HepG2 (cell line): ENCODE results near the gene MMP24OS. TPM values are rescaled to one million over a fixed set of nuclear protein-coding genes. Genes with fewer than 3 reads are reported as not detected.

Experiments used
- ATAC-seq: fragments of 200-7000 bp; cut with Tn5 transposase; 3 replicates; pipeline ENCODE4 v1.9.1; 2020; ENCODE audit warnings: mild to moderate bottlenecking, moderate library complexity
- BruUV-seq: library from RNA; stranded (reverse); fragments of 400-500 nt; replicated peaks from 2 replicates; lab custom pipeline; 2021; lab: Mats Ljungman, UMichigan
- CTCF ChIA-PET: fragments of 300-600 bp; formaldehyde crosslinking; extraction: SDS; loops from one replicate; lab custom pipeline; 2021; ENCODE audit warnings: low total read pairs, inconsistent platforms, low intra/inter-chr PET ratio; lab: Yijun Ruan, JAX
- POLR2A ChIA-PET: fragments of 350-600 bp; sonication (Branson Sonifier 250); formaldehyde crosslinking; loops from one replicate; lab custom pipeline; 2020; ENCODE audit warnings: antibody characterized with exemption, inconsistent platforms; lab: Yijun Ruan, JAX
- DNase-seq: peaks from one replicate; pipeline ENCODE4 v3.0.0-alpha.2; 2015; ENCODE audit warnings: low spot score
- FAIRE-seq: peaks from 3 replicates; lab custom pipeline; 2011; peaks lifted over from hg19 to GRCh38; lab: Jason Lieb, UNC
- H2AFZ ChIP-seq: one replicate; pipeline ENCODE4 v1.6.1; 2011; ENCODE audit warnings: low read length, inconsistent platforms
- H3K27ac ChIP-seq: fragments of 300-600 bp; 3 replicates; pipeline ENCODE4 v1.8.0; 2011; ENCODE audit warnings: mixed run types, mild to moderate bottlenecking, mixed read lengths, low read length, inconsistent platforms; ENCODE audit not compliant: insufficient read depth; ENCODE audit errors: extremely low read length
- H3K27me3 ChIP-seq, 2 experiments: fragments of 200-600 bp in 1 of 2; 2 replicates in 1 of 2; 3 replicates in 1 of 2; pipeline versions ENCODE4 v1.6.0 to v1.8.0; 2011; ENCODE audit warnings: low read length in 2 of 2, mild to moderate bottlenecking in 2 of 2, moderate library complexity in 2 of 2, inconsistent platforms in 1 of 2; ENCODE audit not compliant: insufficient read depth in 2 of 2, control insufficient read depth in 1 of 2
- H3K36me3 ChIP-seq, 2 experiments: fragments of 200-600 bp in 1 of 2; replicated peaks in 1 of 2; 2 replicates in 1 of 2; 3 replicates in 1 of 2; pipeline versions ENCODE4 v1.5.1 to v1.8.0; 2011; ENCODE audit warnings: low read length in 2 of 2, inconsistent platforms in 1 of 2; ENCODE audit not compliant: insufficient read depth in 2 of 2, control insufficient read depth in 1 of 2
- H3K4me1 ChIP-seq: 2 replicates; pipeline ENCODE4 v1.5.1; 2012; ENCODE audit warnings: low read length, inconsistent platforms; ENCODE audit not compliant: insufficient read depth
- H3K4me2 ChIP-seq: 2 replicates; pipeline ENCODE4 v1.6.0; 2011; ENCODE audit warnings: low read depth, low read length, inconsistent platforms
- H3K4me3 ChIP-seq, 3 experiments: fragments of 200-600 bp in 1 of 3; sonication (generic), shearing (Covaris generic) in 1 of 3; replicated peaks in 1 of 3; 2 replicates each; pipeline ENCODE4 v1.5.1; 2011 to 2016; ENCODE audit warnings: low read length in 3 of 3, inconsistent platforms in 2 of 3, low read depth in 2 of 3, mild to moderate bottlenecking in 2 of 3, control low read depth in 1 of 3, mixed read lengths in 1 of 3; ENCODE audit not compliant: insufficient read depth in 1 of 3
- H3K79me2 ChIP-seq: one replicate; pipeline ENCODE4 v1.6.1; 2011; ENCODE audit warnings: low read length, inconsistent platforms; ENCODE audit not compliant: insufficient read depth
- H3K9ac ChIP-seq: 2 replicates; pipeline ENCODE4 v1.6.0; 2011; ENCODE audit warnings: mild to moderate bottlenecking, low read depth, low read length, inconsistent platforms; ENCODE audit not compliant: insufficient read depth
- H3K9me3 ChIP-seq: 2 replicates; pipeline ENCODE4 v1.5.1; 2012; ENCODE audit warnings: mild to moderate bottlenecking, low read length
- H4K20me1 ChIP-seq: 2 replicates; pipeline ENCODE4 v1.6.0; 2011; ENCODE audit warnings: inconsistent platforms, mild to moderate bottlenecking, low read length, moderate library complexity; ENCODE audit not compliant: insufficient read depth
- FOXP4 ChIP-seq: sonication (generic); formaldehyde crosslinking; IDR thresholded peaks from 2 replicates; pipeline ENCODE4 v1.4.0; 2020; ENCODE audit warnings: missing genetic modification reagents
- ZBTB33 ChIP-seq: sonication (generic); formaldehyde crosslinking; IDR thresholded peaks from 2 replicates; pipeline ENCODE4 v1.4.0; 2020; ENCODE audit warnings: missing genetic modification reagents
- ZNF34 ChIP-seq: sonication (generic); formaldehyde crosslinking; IDR thresholded peaks from 2 replicates; pipeline ENCODE4 v1.4.0; 2020; ENCODE audit warnings: mild to moderate bottlenecking, missing genetic modification reagents, borderline replicate concordance
- WGBS: methylation state at CpG from one replicate; pipeline ENCODE4 v1.1.6; 2017; ENCODE audit warnings: low lambda C conversion rate; 5-methylcytosine and 5-hydroxymethylcytosine counted together
- in situ Hi-C: cut with HindIII; loops from 2 replicates; pipeline ENCODE4 v1.10.0; 2017; ENCODE audit warnings: low pct_unique_long_range_greater_than_20kb; ENCODE audit not compliant: extremely low pct_ligation_motif_present
- intact Hi-C: fragments of 100-400 bp; cut with micrococcal nuclease; formaldehyde crosslinking; loops from one replicate; pipeline ENCODE4 v1.10.0; 2022; ENCODE audit not compliant: unreplicated experiment
- polyA plus RNA-seq, 8 experiments: library from polyadenylated mRNA; depleted of rRNA in 3 of 8; stranded (reverse) in 7 of 8; unstranded in 1 of 8; fragments of >200 nt; fragmentation: Illumina TruSeq in 4 of 8; extraction: Trizol in 4 of 8; gene quantifications; 2 replicates each; pipeline versions ENCODE4 v1.2.1 to v1.2.3, GENCODE V29; 2011 to 2016; ENCODE audit warnings: low read depth in 4 of 8, missing spikeins in 1 of 8, mixed read lengths in 1 of 8; ENCODE audit not compliant: insufficient read depth in 1 of 8
- total RNA-seq, 5 experiments: library from RNA; depleted of rRNA; stranded (reverse); fragments of >200 nt; fragmentation: Illumina TruSeq; extraction: Trizol; gene quantifications; 2 replicates each; pipeline ENCODE4 v1.2.3, GENCODE V29; 2016; ENCODE audit warnings: low read depth in 1 of 5

Gene MMP24OS
- total and polyA plus RNA-seq, 2 of the 13 experiments (the other 11 are each of a cell fraction or from before 2014, with no cell fraction given) = 6.0 to 8.5 TPM

DNA sequence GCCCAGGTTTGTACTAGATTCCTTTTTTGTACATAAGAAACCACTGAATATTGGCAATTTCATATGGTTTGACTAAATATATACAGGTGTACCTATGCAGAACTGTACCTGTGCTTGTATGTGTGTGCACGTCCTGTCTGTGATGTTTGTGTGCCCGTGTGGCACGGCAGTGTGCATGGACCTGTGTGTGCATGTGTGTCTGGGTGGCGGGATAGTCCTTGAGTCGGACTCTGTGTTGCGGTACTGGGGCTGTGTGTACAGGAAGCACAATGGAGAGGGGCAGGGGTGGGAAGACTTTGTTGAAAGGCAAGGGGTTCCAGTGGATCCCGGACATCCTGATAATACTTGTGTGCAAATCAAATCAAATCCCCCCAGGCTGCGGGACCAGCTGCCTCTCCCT lies 17.8 kb upstream of the MMP24OS start:
- Histone ChIP-seq H3K9me3 (no peaks in the 10 kb centered on the region), H3K4me2 (no peak overlapping the region), H2AFZ (no peak overlapping the region), H3K9ac (no peak overlapping the region), H3K36me3 (no peaks in the 10 kb centered on the region), H4K20me1 (no peaks in the 10 kb centered on the region), H3K4me3 (no peak overlapping the region), H3K27me3 (peaks cover 9 to 53% of the 10 kb centered on the region in 2 experiments), H3K4me1 (peaks cover 60% of the 10 kb centered on the region), H3K79me2 (no peaks in the 10 kb centered on the region), H3K27ac (no peak overlapping the region)
- CTCF ChIA-PET = no interaction called here
- POLR2A ChIA-PET = interaction anchor here (3.3 kb wide), 2 partner anchors 11 to 12 kb away, joined by 19 to 24 read pairs; partner anchors contain the start of gene EIF6
- TF ChIP-seq ZNF34 (CRISPR knock-in tag) = no peak
- no peak for TF ChIP-seq FOXP4 (CRISPR knock-in tag)
- TF ChIP-seq ZBTB33 (CRISPR knock-in tag) = peak; percentile 62
- FAIRE-seq (no peak), DNase-seq (no peak), ATAC-seq (no peak)
- intact Hi-C loops = no loop called here
- no TSS peak for BruUV-seq
- in situ Hi-C loops = loop anchor here (5.0 kb wide), 1 partner anchor 37 kb away; no protein-coding TSS in a partner anchor
- 68% methylated on average over 8 of the region's 8 CpGs for WGBS
